Measurements from ENCODE around the gene PAPSS2. TPM values are rescaled to one million over a fixed set of nuclear protein-coding genes. Genes with fewer than 3 reads are reported as not detected.
"Not testable (repeated sequence)": the region's sequence is repeated elsewhere in the genome, so short reads cannot be mapped to it uniquely, and the experiment has no call there.

PAPSS2 gene
- total RNA-seq, 1 donor from 2014 or later = 8.9 TPM

DNA sequence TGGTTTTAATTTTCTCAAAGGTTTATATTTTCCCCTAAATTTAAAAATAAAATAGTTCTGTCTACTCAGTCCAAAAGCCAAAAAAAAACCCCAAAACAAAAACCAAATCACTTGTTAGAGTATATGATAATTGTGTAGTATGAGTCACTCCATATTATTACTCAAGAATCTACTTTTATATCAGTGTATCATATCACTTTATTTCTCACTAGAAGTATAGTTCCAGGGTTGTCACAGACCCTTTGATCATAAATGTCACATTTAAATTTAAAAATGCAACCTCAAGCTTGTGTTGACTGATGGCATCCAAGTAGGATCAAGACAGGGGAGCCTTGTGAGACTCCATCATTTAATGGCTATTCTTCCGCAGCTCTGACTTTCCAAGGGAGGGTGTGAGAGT, 61.0 kb downstream of the PAPSS2 start:
- no peaks in the 10 kb centered on the region for H3K27me3 ChIP-seq (ENCODE audit: control insufficient read depth in 3 of 3, insufficient read depth in 3 of 3, low read length in 3 of 3)
- no peak overlapping the region for H3K9ac ChIP-seq (ENCODE audit: low read depth in 1 of 3, low read length in 3 of 3)
- no peaks in the 10 kb centered on the region for H3K9me3 ChIP-seq (ENCODE audit: control insufficient read depth in 3 of 3, low read length in 3 of 3)
- H3K4me3 ChIP-seq (ENCODE audit: low read length in 3 of 3) = no peak overlapping the region
- H3K4me1 ChIP-seq (ENCODE audit: control insufficient read depth in 3 of 3, insufficient read depth in 3 of 3, low read length in 3 of 3) = peaks cover 0 to 3% (median 0%) of the 10 kb centered on the region in 3 donors
- peaks cover 0 to 2% (median 0%) of the 10 kb centered on the region in 3 donors for H3K36me3 ChIP-seq (ENCODE audit: control insufficient read depth in 3 of 3, insufficient read depth in 3 of 3, low read length in 3 of 3)
- H3K27ac ChIP-seq (ENCODE audit: low read depth, low read length) = no peak overlapping the region

DNA sequence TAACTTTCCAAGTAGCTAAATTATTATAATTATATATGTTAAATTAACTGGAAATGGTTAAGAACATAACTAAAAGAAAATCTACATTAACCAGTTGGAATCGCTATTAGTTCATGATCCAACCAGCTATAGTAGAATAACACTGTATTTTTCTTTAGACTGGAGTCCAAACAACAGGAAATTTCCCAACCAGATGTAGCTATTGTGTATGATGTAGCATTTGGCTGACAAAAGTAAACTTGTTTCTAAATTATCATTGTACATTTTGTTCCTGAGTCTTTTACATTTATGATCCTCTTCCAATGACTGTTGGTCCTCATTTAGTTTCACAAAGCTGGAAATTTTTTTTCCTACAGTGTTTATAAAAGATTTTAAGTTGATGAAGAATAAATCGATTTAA, 62.1 kb downstream of the PAPSS2 start:
- no peak overlapping the region for H3K9ac ChIP-seq (ENCODE audit: low read depth in 1 of 3, low read length in 3 of 3)
- no peaks in the 10 kb centered on the region for H3K36me3 ChIP-seq (ENCODE audit: control insufficient read depth in 3 of 3, insufficient read depth in 3 of 3, low read length in 3 of 3)
- H3K27me3 ChIP-seq (ENCODE audit: control insufficient read depth in 3 of 3, insufficient read depth in 3 of 3, low read length in 3 of 3) = no peaks in the 10 kb centered on the region
- H3K9me3 ChIP-seq (ENCODE audit: control insufficient read depth in 3 of 3, low read length in 3 of 3) = no peaks in the 10 kb centered on the region
- no peaks in the 10 kb centered on the region for H3K4me1 ChIP-seq (ENCODE audit: control insufficient read depth in 3 of 3, insufficient read depth in 3 of 3, low read length in 3 of 3)
- no peak overlapping the region for H3K4me3 ChIP-seq (ENCODE audit: low read length in 3 of 3)
- H3K27ac ChIP-seq (ENCODE audit: low read depth, low read length) = no peak overlapping the region

DNA sequence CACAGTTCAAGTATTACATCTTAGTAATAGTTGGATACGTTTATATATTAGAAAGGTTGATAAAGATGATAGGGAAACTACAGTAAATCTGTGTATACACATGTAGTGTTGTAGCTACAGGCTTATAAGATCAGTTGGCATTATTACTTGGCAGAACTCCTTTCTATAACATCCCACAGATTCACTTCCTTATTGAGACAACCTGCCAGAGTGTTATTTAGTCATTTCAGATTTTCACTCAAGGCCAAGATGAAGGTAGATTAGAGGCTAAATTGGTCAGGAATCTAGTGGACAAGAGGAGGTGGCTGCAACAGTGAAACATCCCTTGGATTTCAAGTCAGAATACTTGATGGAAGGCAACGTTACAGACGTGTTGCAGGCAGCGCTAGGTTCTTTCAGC, 63.0 kb downstream of the PAPSS2 start:
- Histone ChIP-seq H3K9ac (ENCODE audit: low read depth in 1 of 3, low read length in 3 of 3) (no peak overlapping the region), H3K36me3 (ENCODE audit: control insufficient read depth in 3 of 3, insufficient read depth in 3 of 3, low read length in 3 of 3) (no peaks in the 10 kb centered on the region), H3K9me3 (ENCODE audit: control insufficient read depth in 3 of 3, low read length in 3 of 3) (no peaks in the 10 kb centered on the region), H3K27me3 (ENCODE audit: control insufficient read depth in 3 of 3, insufficient read depth in 3 of 3, low read length in 3 of 3) (no peaks in the 10 kb centered on the region), H3K4me1 (ENCODE audit: control insufficient read depth in 3 of 3, insufficient read depth in 3 of 3, low read length in 3 of 3) (no peaks in the 10 kb centered on the region), H3K4me3 (ENCODE audit: low read length in 3 of 3) (no peak overlapping the region), H3K27ac (ENCODE audit: low read depth, low read length) (no peak overlapping the region)

DNA sequence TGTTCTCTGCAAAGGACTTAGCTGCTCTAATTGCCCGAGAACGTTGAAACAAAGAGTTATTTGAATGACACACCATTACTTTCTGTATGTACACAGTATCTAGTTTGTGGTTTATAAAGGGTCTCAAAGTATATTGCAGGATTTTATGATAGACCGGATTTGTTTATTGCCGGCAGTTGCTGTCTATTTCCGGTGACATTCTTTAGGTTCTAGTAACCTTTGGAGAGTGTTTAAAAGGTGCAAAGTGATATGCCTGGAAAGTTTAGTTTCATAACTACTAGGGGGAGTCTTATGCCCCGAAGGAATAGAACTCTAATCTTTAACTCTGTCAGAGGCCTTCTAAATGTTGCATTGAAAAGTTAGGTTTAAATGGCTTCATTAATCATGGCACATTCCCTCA, 63.8 kb downstream of the PAPSS2 start:
- H3K9me3 ChIP-seq (ENCODE audit: control insufficient read depth in 3 of 3, low read length in 3 of 3) = no peaks in the 10 kb centered on the region
- H3K27me3 ChIP-seq (ENCODE audit: control insufficient read depth in 3 of 3, insufficient read depth in 3 of 3, low read length in 3 of 3) = no peaks in the 10 kb centered on the region
- H3K36me3 ChIP-seq (ENCODE audit: control insufficient read depth in 3 of 3, insufficient read depth in 3 of 3, low read length in 3 of 3) = no peaks in the 10 kb centered on the region
- no peak overlapping the region for H3K9ac ChIP-seq (ENCODE audit: low read depth in 1 of 3, low read length in 3 of 3)
- H3K4me3 ChIP-seq (ENCODE audit: low read length in 3 of 3) = no peak overlapping the region
- no peaks in the 10 kb centered on the region for H3K4me1 ChIP-seq (ENCODE audit: control insufficient read depth in 3 of 3, insufficient read depth in 3 of 3, low read length in 3 of 3)
- no peak overlapping the region for H3K27ac ChIP-seq (ENCODE audit: low read depth, low read length)

DNA sequence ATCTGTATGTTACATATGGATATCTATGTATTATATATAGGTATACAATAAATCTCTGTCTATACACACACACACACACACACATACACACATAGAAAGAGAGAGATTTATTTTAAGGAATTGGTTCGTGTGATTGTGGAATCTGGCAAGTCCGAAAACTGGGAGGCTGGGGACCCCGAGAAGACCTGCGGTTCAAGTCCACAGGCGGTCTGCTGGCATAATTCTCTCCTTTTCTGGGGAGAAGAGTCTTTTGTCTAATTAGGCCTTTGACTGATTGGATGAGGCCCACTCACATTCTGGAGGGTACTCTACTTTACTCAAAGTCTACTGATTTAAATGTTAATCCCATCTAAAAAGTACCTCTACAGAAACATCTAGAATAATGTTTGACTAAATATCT, 65.1 kb downstream of the PAPSS2 start:
- Histone ChIP-seq H3K4me3 (ENCODE audit: low read length in 3 of 3) (no peak overlapping the region), H3K9ac (ENCODE audit: low read depth in 1 of 3, low read length in 3 of 3) (no peak overlapping the region), H3K4me1 (ENCODE audit: control insufficient read depth in 3 of 3, insufficient read depth in 3 of 3, low read length in 3 of 3) (no peaks in the 10 kb centered on the region), H3K27ac (ENCODE audit: low read depth, low read length) (no peak overlapping the region), H3K9me3 (ENCODE audit: control insufficient read depth in 3 of 3, low read length in 3 of 3) (no peaks in the 10 kb centered on the region), H3K36me3 (ENCODE audit: control insufficient read depth in 3 of 3, insufficient read depth in 3 of 3, low read length in 3 of 3) (no peaks in the 10 kb centered on the region), H3K27me3 (ENCODE audit: control insufficient read depth in 3 of 3, insufficient read depth in 3 of 3, low read length in 3 of 3) (no peaks in the 10 kb centered on the region)

DNA sequence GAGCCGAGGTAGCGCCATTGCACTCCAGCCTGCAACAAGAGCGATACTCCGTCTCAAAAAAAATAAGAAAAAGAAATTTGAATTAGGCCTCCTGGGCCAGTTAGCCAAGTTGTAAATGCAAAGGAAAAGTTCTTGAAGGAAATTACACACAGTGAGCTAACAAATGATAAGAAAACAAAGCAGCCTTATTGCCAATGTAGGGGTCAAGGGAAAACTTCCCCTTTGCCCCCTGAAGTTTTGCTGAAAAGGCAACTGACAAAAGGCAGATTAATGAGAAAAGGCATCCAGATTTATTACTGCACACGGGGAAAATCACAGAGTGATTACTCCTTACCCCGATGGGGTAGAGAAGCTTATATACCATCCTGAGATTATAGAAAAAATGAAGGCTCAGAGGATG, 70.3 kb downstream of the PAPSS2 start:
- no peaks in the 10 kb centered on the region for H3K27me3 ChIP-seq (ENCODE audit: control insufficient read depth in 3 of 3, insufficient read depth in 3 of 3, low read length in 3 of 3)
- H3K4me3 ChIP-seq (ENCODE audit: low read length in 3 of 3) = no peak overlapping the region
- peaks cover 2 to 3% (median 3%) of the 10 kb centered on the region in 3 donors for H3K4me1 ChIP-seq (ENCODE audit: control insufficient read depth in 3 of 3, insufficient read depth in 3 of 3, low read length in 3 of 3)
- no peak overlapping the region for H3K9ac ChIP-seq (ENCODE audit: low read depth in 1 of 3, low read length in 3 of 3)
- no peaks in the 10 kb centered on the region for H3K36me3 ChIP-seq (ENCODE audit: control insufficient read depth in 3 of 3, insufficient read depth in 3 of 3, low read length in 3 of 3)
- H3K9me3 ChIP-seq (ENCODE audit: control insufficient read depth in 3 of 3, low read length in 3 of 3) = no peaks in the 10 kb centered on the region
- H3K27ac ChIP-seq (ENCODE audit: low read depth, low read length) = no peak overlapping the region

DNA sequence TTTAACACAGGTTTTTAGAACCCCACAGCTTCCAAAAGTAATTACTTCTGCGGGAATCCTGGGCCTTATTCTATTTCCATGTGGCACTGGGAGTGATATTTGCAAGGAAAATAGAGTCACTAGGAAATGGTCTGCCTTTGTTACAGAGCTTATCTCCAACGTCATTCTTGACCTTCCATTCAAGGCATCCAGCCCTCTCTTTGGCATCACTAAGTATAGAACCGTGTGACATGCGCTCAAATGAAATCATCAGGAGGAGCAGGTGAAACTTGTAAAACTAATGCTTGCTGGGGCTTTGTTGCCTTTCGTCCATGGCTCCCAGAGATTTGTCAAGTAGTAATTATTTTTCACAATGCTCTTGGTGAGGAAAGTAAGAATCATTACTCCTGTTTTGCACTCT, 73.4 kb downstream of the PAPSS2 start:
- Histone ChIP-seq H3K27me3 (ENCODE audit: control insufficient read depth in 3 of 3, insufficient read depth in 3 of 3, low read length in 3 of 3) (peaks cover 0 to 2% (median 0%) of the 10 kb centered on the region in 3 donors), H3K4me3 (ENCODE audit: low read length in 3 of 3) (no peak overlapping the region), H3K9ac (ENCODE audit: low read depth in 1 of 3, low read length in 3 of 3) (no peak overlapping the region), H3K27ac (ENCODE audit: low read depth, low read length) (no peak overlapping the region), H3K36me3 (ENCODE audit: control insufficient read depth in 3 of 3, insufficient read depth in 3 of 3, low read length in 3 of 3) (no peaks in the 10 kb centered on the region), H3K9me3 (ENCODE audit: control insufficient read depth in 3 of 3, low read length in 3 of 3) (no peaks in the 10 kb centered on the region), H3K4me1 (ENCODE audit: control insufficient read depth in 3 of 3, insufficient read depth in 3 of 3, low read length in 3 of 3) (peaks cover 4 to 5% (median 4%) of the 10 kb centered on the region in 3 donors)

DNA sequence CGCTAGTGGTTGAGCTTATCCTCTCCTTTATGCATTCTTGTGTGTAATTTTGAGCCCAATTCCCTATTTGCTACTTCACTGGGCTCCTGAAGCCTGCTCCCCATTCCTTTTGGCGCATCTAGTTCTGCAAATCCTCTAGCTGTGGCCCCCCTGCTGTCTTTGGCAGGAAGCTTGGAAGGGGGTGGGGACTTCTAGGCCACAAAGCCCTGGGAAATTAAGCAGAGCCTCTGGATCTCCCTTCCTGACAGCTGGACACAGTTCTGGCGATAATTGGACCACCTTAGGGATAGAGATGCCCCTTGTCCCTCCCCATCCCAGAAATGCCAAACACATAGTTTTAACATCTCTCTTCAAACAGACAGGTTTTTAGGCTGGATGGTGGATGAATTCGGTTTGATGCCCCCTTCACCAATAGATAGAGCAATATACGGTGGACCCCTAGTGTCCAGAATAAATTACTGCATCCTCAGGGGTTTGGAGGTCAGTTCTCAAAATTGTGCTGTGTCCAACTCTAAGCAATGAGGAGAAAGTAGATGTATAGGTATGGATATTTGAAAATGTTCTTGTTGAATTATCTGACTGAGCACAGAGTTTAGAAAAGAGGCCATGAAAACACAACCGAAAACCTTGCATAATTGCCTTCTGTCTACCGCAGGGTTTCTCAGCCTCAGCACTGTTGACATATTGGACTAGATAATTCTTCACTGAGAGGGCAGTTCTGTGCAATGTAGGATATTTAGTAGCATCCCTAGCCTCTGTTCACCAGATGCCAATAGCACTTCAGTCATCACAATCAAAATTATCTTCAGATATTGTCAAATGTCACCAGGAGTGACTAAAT, 75.5 kb downstream of the PAPSS2 start:
- H3K9me3 ChIP-seq (ENCODE audit: control insufficient read depth in 3 of 3, low read length in 3 of 3) = no peaks in the 10 kb centered on the region
- H3K27me3 ChIP-seq (ENCODE audit: control insufficient read depth in 3 of 3, insufficient read depth in 3 of 3, low read length in 3 of 3) = peaks cover 0 to 2% (median 0%) of the 10 kb centered on the region in 3 donors
- H3K4me3 ChIP-seq (ENCODE audit: low read length in 3 of 3) = no peak overlapping the region
- no peak overlapping the region for H3K27ac ChIP-seq (ENCODE audit: low read depth, low read length)
- no peaks in the 10 kb centered on the region for H3K36me3 ChIP-seq (ENCODE audit: control insufficient read depth in 3 of 3, insufficient read depth in 3 of 3, low read length in 3 of 3)
- H3K4me1 ChIP-seq (ENCODE audit: control insufficient read depth in 3 of 3, insufficient read depth in 3 of 3, low read length in 3 of 3) = peaks cover 4 to 5% (median 4%) of the 10 kb centered on the region in 3 donors
- no peak overlapping the region for H3K9ac ChIP-seq (ENCODE audit: low read depth in 1 of 3, low read length in 3 of 3)

DNA sequence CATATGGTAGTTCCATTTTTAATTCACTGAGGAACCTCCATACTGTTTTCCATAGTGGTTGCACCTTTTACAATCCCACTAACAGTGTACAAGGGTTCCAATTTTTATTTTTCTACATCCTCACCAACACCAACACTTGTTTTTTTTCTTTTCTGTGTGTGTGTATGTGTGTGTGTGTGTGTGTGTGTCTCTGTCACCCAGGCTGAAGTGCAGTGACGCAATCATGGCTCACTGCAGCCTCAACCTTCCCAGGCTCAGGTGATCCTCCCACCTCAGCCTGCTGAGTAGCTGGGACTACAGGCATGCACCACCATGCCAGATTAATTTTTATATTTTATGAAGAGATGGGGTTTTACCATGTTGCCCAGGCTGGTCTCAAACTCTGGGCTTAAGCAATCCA, 78.6 kb downstream of the PAPSS2 start:
- H3K27ac ChIP-seq (ENCODE audit: low read depth, low read length); H3K4me3 ChIP-seq (ENCODE audit: low read length in 3 of 3); H3K9me3 ChIP-seq (ENCODE audit: control insufficient read depth in 3 of 3, low read length in 3 of 3); H3K4me1 ChIP-seq (ENCODE audit: control insufficient read depth in 3 of 3, insufficient read depth in 3 of 3, low read length in 3 of 3); H3K27me3 ChIP-seq (ENCODE audit: control insufficient read depth in 3 of 3, insufficient read depth in 3 of 3, low read length in 3 of 3); H3K36me3 ChIP-seq (ENCODE audit: control insufficient read depth in 3 of 3, insufficient read depth in 3 of 3, low read length in 3 of 3); H3K9ac ChIP-seq (ENCODE audit: low read depth in 1 of 3, low read length in 3 of 3): not testable (repeated sequence)

DNA sequence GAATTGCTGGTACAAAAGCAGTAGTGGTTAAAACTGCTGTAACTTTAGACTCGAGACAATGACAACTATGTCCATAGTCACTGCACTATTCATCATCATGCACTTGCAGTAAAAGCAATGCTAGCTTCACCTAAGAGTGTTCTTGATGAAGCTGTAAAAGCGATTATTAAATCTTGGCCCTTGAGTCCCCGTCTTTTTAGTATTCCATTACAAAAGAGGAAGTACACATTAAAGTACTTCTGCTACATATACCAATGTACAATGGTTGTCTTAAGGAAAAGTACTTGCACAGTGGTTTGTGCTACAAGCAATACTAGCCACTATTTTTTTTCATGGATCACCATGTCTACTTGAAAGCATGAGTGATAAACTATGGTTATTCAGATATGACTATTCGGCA, 80.0 kb downstream of the PAPSS2 start:
- H3K4me3 ChIP-seq (ENCODE audit: low read length in 3 of 3) = no peak overlapping the region
- no peaks in the 10 kb centered on the region for H3K9me3 ChIP-seq (ENCODE audit: control insufficient read depth in 3 of 3, low read length in 3 of 3)
- H3K27me3 ChIP-seq (ENCODE audit: control insufficient read depth in 3 of 3, insufficient read depth in 3 of 3, low read length in 3 of 3) = peaks cover 0 to 2% (median 0%) of the 10 kb centered on the region in 3 donors
- no peak overlapping the region for H3K9ac ChIP-seq (ENCODE audit: low read depth in 1 of 3, low read length in 3 of 3)
- H3K4me1 ChIP-seq (ENCODE audit: control insufficient read depth in 3 of 3, insufficient read depth in 3 of 3, low read length in 3 of 3) = peaks cover 4 to 5% (median 4%) of the 10 kb centered on the region in 3 donors
- H3K36me3 ChIP-seq (ENCODE audit: control insufficient read depth in 3 of 3, insufficient read depth in 3 of 3, low read length in 3 of 3) = no peaks in the 10 kb centered on the region
- no peak overlapping the region for H3K27ac ChIP-seq (ENCODE audit: low read depth, low read length)

Data from skeletal muscle tissue (tissue), 4 donors.